DMS153 treated with DMSO at 0.1 percent for 48 hours (cell line): ENCODE data around the gene MAST2.
"Not testable (repeated sequence)": the region's sequence is repeated elsewhere in the genome, so short reads cannot be mapped to it uniquely, and the experiment has no call there.

Experiments used
- DNase-seq: peaks from one replicate; lab custom pipeline; 2025; ENCODE audit not compliant: unreplicated experiment; lab: John Stamatoyannopoulos, UW

MAST2 gene

GRCh38 chr1:46057215-46057614, 253.8 kb downstream of the MAST2 start:
- DNase-seq, result not testable (repeated sequence)

GRCh38 chr1:46057781-46058180, 254.4 kb downstream of the MAST2 start:
- no peak for DNase-seq

GRCh38 chr1:46058936-46059335, 255.5 kb downstream of the MAST2 start:
- no peak for DNase-seq

GRCh38 chr1:46061146-46061545, 257.7 kb downstream of the MAST2 start:
- no peak for DNase-seq

- DNase-seq, result no peak
Measured at GRCh38 chr1:46062651-46063319, 259.4 kb downstream of the MAST2 start.

- no peak for DNase-seq
Measured at GRCh38 chr1:46064708-46065107, 261.3 kb downstream of the MAST2 start.

GRCh38 chr1:46065405-46065804, 262.0 kb downstream of the MAST2 start:
- no peak for DNase-seq

GRCh38 chr1:46067652-46068051, 264.2 kb downstream of the MAST2 start:
- DNase-seq, result no peak

GRCh38 chr1:46068525-46068924, 265.1 kb downstream of the MAST2 start:
- no peak for DNase-seq

GRCh38 chr1:46070164-46070814, 266.9 kb downstream of the MAST2 start:
- no peak for DNase-seq

GRCh38 chr1:46072975-46073374, 269.6 kb downstream of the MAST2 start:
- no peak for DNase-seq

- no peak for DNase-seq
Measured at GRCh38 chr1:46076343-46076742, 272.9 kb downstream of the MAST2 start.

- no peak for DNase-seq
Measured at GRCh38 chr1:46077644-46078043, 274.2 kb downstream of the MAST2 start.

- DNase-seq, result no peak
Measured at GRCh38 chr1:46080257-46080656, 276.8 kb downstream of the MAST2 start.

- DNase-seq, result no peak
Measured at GRCh38 chr1:46081206-46081605, 277.8 kb downstream of the MAST2 start.

GRCh38 chr1:46081619-46082018, 278.2 kb downstream of the MAST2 start:
- DNase-seq, result no peak

- DNase-seq, result no peak
Measured at GRCh38 chr1:46083579-46083978, 280.2 kb downstream of the MAST2 start.

GRCh38 chr1:46084553-46085451, 281.4 kb downstream of the MAST2 start:
- no peak for DNase-seq
